Measurements from ENCODE around the gene ZNF853. TPM values are rescaled to one million over a fixed set of nuclear protein-coding genes. Genes with fewer than 3 reads are reported as not detected.

Gene ZNF853
- total and polyA plus RNA-seq, 2 donors (not counting 1 experiment from before 2014, with no cell fraction given): 2.5 to 6.3 TPM

DNA sequence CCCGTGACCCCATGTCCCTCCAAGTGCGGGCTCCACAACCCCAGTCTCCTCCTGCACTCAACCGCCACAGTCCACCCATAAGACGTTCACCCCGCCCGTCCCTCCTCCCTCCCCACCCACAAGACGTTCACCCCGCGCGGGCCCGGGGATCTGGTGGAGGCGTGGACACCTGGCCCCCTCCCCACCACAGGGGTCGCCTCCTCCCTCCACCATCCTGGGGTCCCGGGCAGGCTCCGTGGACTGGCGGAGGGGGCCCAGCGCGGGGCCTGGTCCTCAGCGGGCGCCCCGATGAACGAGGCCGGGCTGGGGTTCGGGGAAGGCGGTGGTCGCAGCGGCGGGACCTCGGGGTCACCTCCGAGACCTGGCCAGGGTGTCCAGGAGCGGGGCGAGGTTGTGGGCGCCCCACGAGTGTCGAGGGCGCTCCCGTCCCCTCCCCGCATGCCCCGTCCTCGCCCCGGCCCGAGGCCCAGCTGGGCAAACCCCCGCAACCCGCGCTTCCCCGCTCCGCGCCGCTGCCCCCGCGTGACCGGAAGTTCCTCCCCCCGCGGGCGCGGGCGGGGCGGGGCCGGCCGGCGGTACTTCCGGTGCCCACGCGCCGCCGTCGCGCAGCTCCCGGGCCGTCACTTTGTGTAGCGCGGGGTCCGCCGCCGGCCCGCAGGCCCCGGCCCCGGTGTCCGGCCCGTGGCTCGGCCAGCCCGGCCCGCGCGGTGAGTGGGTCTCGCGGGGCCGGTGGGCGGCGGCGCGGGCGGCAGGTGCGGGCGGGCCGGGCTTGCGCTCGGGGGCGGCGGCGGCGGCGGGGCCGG, 21.5 kb downstream of the ZNF853 start, which contains the start of gene ZNF316:
TSS of gene ZNF316 (plus strand) at position 578 of the 803 bp plus-strand sequence. CDS start 5,092 bp downstream, outside the sequence.
- Mint-ChIP-seq H3K27me3 (no peaks in the 10 kb centered on the region), H3K27ac (peak within 1 kb of the TSS; percentile 89), H3K4me3 (peak within 1 kb of the TSS; percentile 86), H3K4me1 (peaks cover 35% of the 10 kb centered on the region), H3K9me3 (ENCODE audit: insufficient read depth) (no peaks in the 10 kb centered on the region)
- peak; percentile 64 for ATAC-seq (ENCODE audit: low read depth)
- intact Hi-C loops (cut with micrococcal nuclease): loop anchor here (1.0 to 5.0 kb wide), 4 partner anchors 48 to 92 kb away; partner anchors contain the start of genes ZDHHC4 and ZNF12
- Histone ChIP-seq H3K79me2 (ENCODE audit: control insufficient read depth, insufficient read depth, low read length) (peaks cover 34% of the 10 kb centered on the region), H3K27me3 (replicated peaks in 1 of 4; ENCODE audit: control extremely low read depth in 1 of 4, control insufficient read depth in 3 of 4, insufficient read depth in 4 of 4, low read length in 3 of 4) (no peaks in the 10 kb centered on the region), H3K9me3 (ENCODE audit: control extremely low read depth in 1 of 3, control insufficient read depth in 2 of 3, insufficient read depth in 1 of 3, low read length in 2 of 3) (peaks cover 0 to 19% (median 0%) of the 10 kb centered on the region in 3 donors), H2AFZ (ENCODE audit: insufficient read depth, low read depth, low read length, poor library complexity, severe bottlenecking) (peak within 1 kb of the TSS; percentile 82), H3K4me2 (replicated peaks; ENCODE audit: low read depth, low read length, poor library complexity, severe bottlenecking) (peak within 1 kb of the TSS; percentile 98), H3K9ac (ENCODE audit: low read length) (peak within 1 kb of the TSS; percentile 81), H3K27ac (ENCODE audit: low read length in 2 of 2) (peak within 1 kb of the TSS; percentile 70 to 96), H3K4me1 (ENCODE audit: control insufficient read depth in 2 of 2, insufficient read depth in 2 of 2, low read length in 2 of 2) (peaks cover 20 to 25% of the 10 kb centered on the region in 2 donors), H3K36me3 (replicated peaks in 1 of 2; ENCODE audit: control extremely low read depth in 1 of 2, control insufficient read depth in 1 of 2, extremely low read depth in 1 of 2, insufficient read depth in 2 of 2, low read length in 1 of 2) (peaks cover 0 to 30% of the 10 kb centered on the region in 2 experiments), H4K20me1 (ENCODE audit: control insufficient read depth, insufficient read depth, low read length, poor library complexity, severe bottlenecking) (peaks cover 39% of the 10 kb centered on the region), H3K4me3 (ENCODE audit: control extremely low read depth in 1 of 5, extremely low read depth in 1 of 5, insufficient read depth in 1 of 5, low read depth in 2 of 5, low read length in 4 of 5) (peak within 1 kb of the TSS in 4 of 5 experiments; percentile 57 to 69 (median 63))
- DNase-seq: peak; percentile 88
- CTCF ChIA-PET: interaction anchor here (1.0 kb wide), 1 partner anchor 47 kb away, joined by 5 read pairs; the partner anchor contains the start of gene INTS15
- POLR2A ChIA-PET: interaction anchor here (0.6 to 1.0 kb wide), 3 partner anchors 46 to 264 kb away, joined by 3 to 9 read pairs (median 4); no protein-coding TSS in a partner anchor
- WGBS (ENCODE audit: insufficient coverage): 2% methylated on average over 104 of the region's 104 CpGs
- TF ChIP-seq EZH2 (IDR thresholded peaks at IDR 0.05; ENCODE audit: borderline replicate concordance, insufficient read depth, low read depth, low read length, poor library complexity, severe bottlenecking): no peak
- TF ChIP-seq, protein P1, sequence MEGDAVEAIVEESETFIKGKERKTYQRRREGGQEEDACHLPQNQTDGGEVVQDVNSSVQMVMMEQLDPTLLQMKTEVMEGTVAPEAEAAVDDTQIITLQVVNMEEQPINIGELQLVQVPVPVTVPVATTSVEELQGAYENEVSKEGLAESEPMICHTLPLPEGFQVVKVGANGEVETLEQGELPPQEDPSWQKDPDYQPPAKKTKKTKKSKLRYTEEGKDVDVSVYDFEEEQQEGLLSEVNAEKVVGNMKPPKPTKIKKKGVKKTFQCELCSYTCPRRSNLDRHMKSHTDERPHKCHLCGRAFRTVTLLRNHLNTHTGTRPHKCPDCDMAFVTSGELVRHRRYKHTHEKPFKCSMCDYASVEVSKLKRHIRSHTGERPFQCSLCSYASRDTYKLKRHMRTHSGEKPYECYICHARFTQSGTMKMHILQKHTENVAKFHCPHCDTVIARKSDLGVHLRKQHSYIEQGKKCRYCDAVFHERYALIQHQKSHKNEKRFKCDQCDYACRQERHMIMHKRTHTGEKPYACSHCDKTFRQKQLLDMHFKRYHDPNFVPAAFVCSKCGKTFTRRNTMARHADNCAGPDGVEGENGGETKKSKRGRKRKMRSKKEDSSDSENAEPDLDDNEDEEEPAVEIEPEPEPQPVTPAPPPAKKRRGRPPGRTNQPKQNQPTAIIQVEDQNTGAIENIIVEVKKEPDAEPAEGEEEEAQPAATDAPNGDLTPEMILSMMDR (IDR thresholded peaks at IDR 0.05): no peak

All from B cell (primary cell).